ENCODE data around the gene GDAP1L1. TPM values are rescaled to one million over a fixed set of nuclear protein-coding genes. Genes with fewer than 3 reads are reported as not detected.

Gene GDAP1L1
- total RNA-seq, 1 experiment from 2014 or later: 0.54 TPM

- Histone ChIP-seq H3K4me3 (ENCODE audit: low read depth, low read length, poor library complexity, severe bottlenecking) (no peak overlapping the region), H3K36me3 (ENCODE audit: insufficient read depth, low read length, poor library complexity, severe bottlenecking) (no peaks in the 10 kb centered on the region), H3K27me3 (replicated peaks; ENCODE audit: insufficient read depth, low read depth, low read length, poor library complexity) (no peaks in the 10 kb centered on the region), H3K4me1 (ENCODE audit: insufficient read depth, low read length, poor library complexity, severe bottlenecking) (no peaks in the 10 kb centered on the region), H3K27ac (ENCODE audit: low read depth, low read length, poor library complexity, severe bottlenecking) (no peak overlapping the region), H3K9me3 (ENCODE audit: low read depth, low read length, poor library complexity, severe bottlenecking) (no peaks in the 10 kb centered on the region)
- no peak for DNase-seq (ENCODE audit: low spot score)
- POLR2A ChIA-PET (ENCODE audit: low non-redundant PET): no interaction called here
- intact Hi-C loops (cut with micrococcal nuclease; ENCODE audit: unreplicated experiment): no loop called here
- BruUV-seq (replicated peaks): no TSS peak
- no peak for TF ChIP-seq CTCF (conservative IDR thresholded peaks at IDR 0.05; ENCODE audit: low read depth, low read length)
- TF ChIP-seq EZH2 (IDR thresholded peaks at IDR 0.05; ENCODE audit: borderline replicate concordance, low read depth, low read length, poor library complexity, severe bottlenecking): no peak
- CTCF ChIA-PET: no interaction called here
Measured at GRCh38 chr20:44301285-44301684, 54.2 kb downstream of the GDAP1L1 start.

GRCh38 chr20:44302026-44302669 lies 55.0 kb downstream of the GDAP1L1 start:
- H3K4me3 ChIP-seq (ENCODE audit: low read depth, low read length, poor library complexity, severe bottlenecking): no peak overlapping the region
- intact Hi-C loops (cut with micrococcal nuclease; ENCODE audit: unreplicated experiment): no loop called here
- no peaks in the 10 kb centered on the region for H3K27me3 ChIP-seq (replicated peaks; ENCODE audit: insufficient read depth, low read depth, low read length, poor library complexity)
- TF ChIP-seq EZH2 (IDR thresholded peaks at IDR 0.05; ENCODE audit: borderline replicate concordance, low read depth, low read length, poor library complexity, severe bottlenecking): no peak
- TF ChIP-seq CTCF (conservative IDR thresholded peaks at IDR 0.05; ENCODE audit: low read depth, low read length): no peak
- no peak for DNase-seq (ENCODE audit: low spot score)
- no peaks in the 10 kb centered on the region for H3K36me3 ChIP-seq (ENCODE audit: insufficient read depth, low read length, poor library complexity, severe bottlenecking)
- H3K9me3 ChIP-seq (ENCODE audit: low read depth, low read length, poor library complexity, severe bottlenecking): no peaks in the 10 kb centered on the region
- ChIA-PET POLR2A (ENCODE audit: low non-redundant PET) (no interaction called here), CTCF (no interaction called here)
- no peaks in the 10 kb centered on the region for H3K4me1 ChIP-seq (ENCODE audit: insufficient read depth, low read length, poor library complexity, severe bottlenecking)
- H3K27ac ChIP-seq (ENCODE audit: low read depth, low read length, poor library complexity, severe bottlenecking): no peak overlapping the region
- BruUV-seq (replicated peaks): no TSS peak

- DNase-seq (ENCODE audit: low spot score): no peak
- Histone ChIP-seq H3K9me3 (ENCODE audit: low read depth, low read length, poor library complexity, severe bottlenecking) (no peaks in the 10 kb centered on the region), H3K27me3 (replicated peaks; ENCODE audit: insufficient read depth, low read depth, low read length, poor library complexity) (no peaks in the 10 kb centered on the region), H3K4me3 (ENCODE audit: low read depth, low read length, poor library complexity, severe bottlenecking) (no peak overlapping the region), H3K4me1 (ENCODE audit: insufficient read depth, low read length, poor library complexity, severe bottlenecking) (no peaks in the 10 kb centered on the region), H3K27ac (ENCODE audit: low read depth, low read length, poor library complexity, severe bottlenecking) (no peak overlapping the region), H3K36me3 (ENCODE audit: insufficient read depth, low read length, poor library complexity, severe bottlenecking) (no peaks in the 10 kb centered on the region)
- POLR2A ChIA-PET (ENCODE audit: low non-redundant PET): no interaction called here
- CTCF ChIA-PET: no interaction called here
- no TSS peak for BruUV-seq (replicated peaks)
- TF ChIP-seq EZH2 (IDR thresholded peaks at IDR 0.05; ENCODE audit: borderline replicate concordance, low read depth, low read length, poor library complexity, severe bottlenecking): no peak
- intact Hi-C loops (cut with micrococcal nuclease; ENCODE audit: unreplicated experiment): no loop called here
Measured at GRCh38 chr20:44302736-44303135, 55.6 kb downstream of the GDAP1L1 start.

- no TSS peak for BruUV-seq (replicated peaks)
- no peak overlapping the region for H3K27ac ChIP-seq (ENCODE audit: low read depth, low read length, poor library complexity, severe bottlenecking)
- ChIA-PET POLR2A (ENCODE audit: low non-redundant PET) (no interaction called here), CTCF (no interaction called here)
- no peaks in the 10 kb centered on the region for H3K9me3 ChIP-seq (ENCODE audit: low read depth, low read length, poor library complexity, severe bottlenecking)
- DNase-seq (ENCODE audit: low spot score): no peak
- no peak overlapping the region for H3K4me3 ChIP-seq (ENCODE audit: low read depth, low read length, poor library complexity, severe bottlenecking)
- H3K36me3 ChIP-seq (ENCODE audit: insufficient read depth, low read length, poor library complexity, severe bottlenecking): no peaks in the 10 kb centered on the region
- intact Hi-C loops (cut with micrococcal nuclease; ENCODE audit: unreplicated experiment): no loop called here
- H3K27me3 ChIP-seq (replicated peaks; ENCODE audit: insufficient read depth, low read depth, low read length, poor library complexity): no peaks in the 10 kb centered on the region
- H3K4me1 ChIP-seq (ENCODE audit: insufficient read depth, low read length, poor library complexity, severe bottlenecking): no peaks in the 10 kb centered on the region
- no peak for TF ChIP-seq CTCF (conservative IDR thresholded peaks at IDR 0.05; ENCODE audit: low read depth, low read length)
- no peak for TF ChIP-seq EZH2 (IDR thresholded peaks at IDR 0.05; ENCODE audit: borderline replicate concordance, low read depth, low read length, poor library complexity, severe bottlenecking)
Measured at GRCh38 chr20:44304383-44304782, 57.3 kb downstream of the GDAP1L1 start.

All from A673 (cell line).